Endothelial cell of umbilical vein (primary cell): ENCODE measurements around the gene WNT11.

Experiments used
- CTCF ChIP-seq, 2 donors: IDR thresholded peaks; 1 replicate in 1 of 2; 2 replicates in 1 of 2; pipeline ENCODE4 v1.5.1; 2011; ENCODE audit warnings: low read length in 2 of 2, mild to moderate bottlenecking in 2 of 2, moderate library complexity in 2 of 2, control low read depth in 1 of 2, inconsistent platforms in 1 of 2, low read depth in 1 of 2; ENCODE audit not compliant: insufficient read depth in 1 of 2; ENCODE audit errors: extremely low read depth in 1 of 2
- EZH2 ChIP-seq: IDR thresholded peaks from 2 replicates; pipeline ENCODE4 v1.6.1; 2012; ENCODE audit warnings: borderline replicate concordance, low read depth, mild to moderate bottlenecking, moderate library complexity, low read length, inconsistent platforms; ENCODE audit not compliant: severe bottlenecking

DNA sequence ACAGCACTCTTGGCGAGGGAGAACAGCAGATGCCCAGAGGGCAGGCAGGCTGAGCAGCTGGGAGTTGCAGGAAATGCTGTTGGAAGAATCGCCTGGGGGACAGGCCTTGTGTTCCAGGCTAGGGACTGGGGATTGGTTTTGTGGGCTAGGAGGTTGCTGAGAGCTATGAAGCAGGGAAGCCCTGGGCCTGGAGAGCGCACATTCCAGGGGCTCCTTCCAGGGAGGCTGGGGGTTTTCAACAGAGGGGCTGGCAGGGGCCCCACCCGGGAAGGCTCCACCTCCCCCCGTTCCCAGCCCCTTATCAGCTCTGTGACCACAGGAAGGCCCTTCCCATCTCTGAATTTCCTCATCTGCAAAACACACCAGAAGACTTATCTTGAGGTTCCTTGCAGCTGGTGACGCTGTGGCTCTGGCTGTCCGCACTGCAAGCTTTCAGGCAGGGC is 21.7 kb downstream of the WNT11 start:
- no peak for TF ChIP-seq CTCF (IDR thresholded peaks at IDR 0.05; ENCODE audit: extremely low read depth in 1 of 2, insufficient read depth in 1 of 2, low read depth in 1 of 2, low read length in 2 of 2)
- TF ChIP-seq EZH2, result no peak
